ENCODE measurements around the gene PRKAA2. TPM values are rescaled to one million over a fixed set of nuclear protein-coding genes. Genes with fewer than 3 reads are reported as not detected.
A peak's percentile ranks its signal among the peaks of the same experiment; 100 is the strongest.
"Not testable (repeated sequence)": the region's sequence is repeated elsewhere in the genome, so short reads cannot be mapped to it uniquely, and the experiment has no call there.

The PRKAA2 gene
- 81.1 TPM for total RNA-seq

DNA sequence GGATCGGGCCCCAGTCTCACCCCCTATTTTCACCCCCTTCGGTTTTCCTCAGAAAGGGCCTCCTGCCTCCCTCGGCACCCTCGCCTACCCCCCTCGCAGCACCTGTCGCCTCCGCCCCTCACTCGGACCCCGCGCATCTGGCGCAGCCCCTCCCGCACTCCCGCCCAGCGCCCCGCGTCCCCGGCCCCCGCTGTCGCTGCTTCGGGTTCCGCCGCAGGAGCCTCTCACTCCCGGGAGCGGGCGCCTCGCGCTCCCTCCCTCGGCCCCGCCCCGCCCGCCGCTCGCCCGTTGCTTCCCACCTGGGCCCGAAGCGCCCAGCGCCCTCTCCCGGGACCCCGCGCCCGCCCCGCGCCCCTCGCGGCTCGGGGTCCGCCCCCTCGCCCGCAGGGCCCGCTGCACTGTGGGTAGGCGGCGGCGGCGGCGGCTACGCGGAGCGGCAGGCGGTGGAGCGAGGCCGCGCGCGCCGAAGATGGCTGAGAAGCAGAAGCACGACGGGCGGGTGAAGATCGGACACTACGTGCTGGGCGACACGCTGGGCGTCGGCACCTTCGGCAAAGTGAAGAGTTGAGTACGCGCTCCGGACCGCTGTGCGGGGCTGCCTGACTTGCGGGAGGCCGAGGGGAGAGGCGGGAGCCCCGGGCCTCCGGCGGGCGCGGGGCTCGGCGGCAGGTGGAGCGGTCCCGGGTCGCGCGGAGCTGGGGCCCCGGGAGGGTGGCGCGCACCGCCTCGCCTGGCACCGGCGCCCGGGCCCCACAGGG lies at the start of gene PRKAA2:
PRKAA2 (plus strand) TSS at position 396 of the 758 bp plus-strand sequence; CDS start at position 470, 74 bp downstream.
- DNase-seq: peak; percentile 70

GRCh38 chr1:56595397-56596191 lies 49.5 kb upstream of the PRKAA2 start:
- not testable (repeated sequence) for DNase-seq

- DNase-seq: not testable (repeated sequence)
Measured at GRCh38 chr1:56610097-56610496, 35.0 kb upstream of the PRKAA2 start.

- DNase-seq: not testable (repeated sequence)
Measured at GRCh38 chr1:56610770-56611169, 34.3 kb upstream of the PRKAA2 start.

GRCh38 chr1:56617141-56617540 lies 28.0 kb upstream of the PRKAA2 start:
- DNase-seq: no peak

DNA sequence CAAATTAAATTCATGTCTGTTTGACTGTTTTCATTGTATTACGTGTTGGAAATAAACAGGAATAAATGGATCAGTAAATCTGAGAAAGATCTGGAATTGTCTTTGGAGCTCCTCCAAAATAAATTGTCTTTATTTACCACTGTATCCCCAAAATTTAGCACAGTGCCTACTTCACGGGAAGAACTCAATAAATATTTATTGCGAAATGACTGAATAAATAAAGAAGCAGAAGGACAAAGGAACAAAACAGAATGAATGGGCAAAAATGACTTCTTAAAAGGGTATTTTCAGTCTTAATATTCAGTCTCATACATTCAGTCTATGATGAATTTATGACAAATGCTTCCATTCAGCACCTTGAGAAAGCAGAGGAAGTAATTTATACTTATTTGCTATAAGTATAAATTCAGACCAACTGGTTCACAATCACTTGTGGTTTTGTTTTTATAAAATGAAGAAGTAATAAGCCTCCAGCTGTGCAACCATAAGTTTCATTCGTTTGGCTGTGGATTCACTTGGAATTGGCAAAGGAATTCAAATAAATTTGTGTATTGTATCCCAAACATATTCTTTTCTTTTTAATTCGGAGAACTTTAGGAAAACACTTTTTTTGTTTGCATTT lies 19.2 kb upstream of the PRKAA2 start:
- no peak for DNase-seq

DNA sequence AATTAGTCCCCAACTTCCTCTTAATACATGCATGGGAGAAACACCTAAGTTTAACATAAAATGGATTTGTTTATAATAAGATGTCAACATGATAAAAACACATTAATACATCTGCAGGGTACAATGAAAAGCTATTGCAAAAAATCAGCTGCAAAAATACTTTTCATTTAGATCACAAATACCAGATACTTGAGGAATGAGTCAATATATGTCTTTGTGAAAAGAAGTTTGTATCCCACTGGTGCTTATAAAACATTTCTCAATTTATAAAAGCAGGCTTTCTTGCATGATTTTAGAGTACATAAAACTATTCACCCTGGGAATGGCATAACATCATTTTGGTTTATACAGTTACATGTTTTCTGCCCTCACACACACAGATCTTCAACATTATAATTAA lies 18.6 kb upstream of the PRKAA2 start:
- no peak for DNase-seq

DNA sequence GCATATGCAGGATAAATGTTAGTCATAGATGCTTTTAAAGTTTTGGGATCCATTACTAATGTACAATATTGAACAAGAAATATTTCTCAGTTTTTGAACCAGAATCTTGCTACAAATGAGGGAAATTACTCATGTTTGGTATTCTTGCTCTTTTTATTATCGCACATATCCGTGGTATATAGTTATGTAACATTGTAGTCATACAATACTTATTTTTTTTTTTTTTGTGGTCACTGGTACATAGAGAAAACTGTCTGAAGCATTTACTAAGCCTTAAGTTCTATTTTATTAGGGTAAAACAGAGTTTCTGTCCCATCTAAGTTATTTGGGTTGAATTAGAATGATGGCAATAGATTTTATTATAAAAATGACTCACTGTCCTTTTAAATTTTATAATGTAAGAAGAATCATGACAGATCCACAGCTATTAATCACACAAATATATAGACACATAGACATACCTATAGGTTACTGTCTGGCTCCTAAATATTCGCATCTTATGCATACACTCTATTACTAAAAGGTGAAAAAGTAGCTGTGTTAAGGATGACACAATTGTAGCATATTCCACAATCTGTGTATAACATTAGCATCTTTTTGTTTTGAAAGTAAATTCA lies 18.0 kb upstream of the PRKAA2 start:
- no peak for DNase-seq

DNA sequence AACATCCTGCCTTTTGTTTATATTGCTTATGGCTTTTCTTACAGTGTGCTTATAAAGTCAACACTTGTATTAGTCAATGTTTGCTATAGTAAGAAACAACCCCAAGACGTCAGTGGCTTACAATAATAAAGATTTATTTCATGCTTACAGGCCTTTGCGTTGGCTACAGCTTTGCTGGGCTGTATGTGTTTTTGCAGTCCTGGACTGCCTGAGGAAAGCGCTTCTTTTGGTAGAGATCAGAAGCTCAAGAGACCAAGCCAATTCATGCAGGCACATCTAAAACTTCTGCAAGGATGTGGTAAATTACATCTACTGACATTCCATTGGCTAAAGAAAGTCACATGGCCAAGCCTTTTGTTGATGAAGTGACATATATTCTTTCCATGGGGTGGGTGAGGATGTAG lies 17.5 kb upstream of the PRKAA2 start:
- DNase-seq: no peak

DNA sequence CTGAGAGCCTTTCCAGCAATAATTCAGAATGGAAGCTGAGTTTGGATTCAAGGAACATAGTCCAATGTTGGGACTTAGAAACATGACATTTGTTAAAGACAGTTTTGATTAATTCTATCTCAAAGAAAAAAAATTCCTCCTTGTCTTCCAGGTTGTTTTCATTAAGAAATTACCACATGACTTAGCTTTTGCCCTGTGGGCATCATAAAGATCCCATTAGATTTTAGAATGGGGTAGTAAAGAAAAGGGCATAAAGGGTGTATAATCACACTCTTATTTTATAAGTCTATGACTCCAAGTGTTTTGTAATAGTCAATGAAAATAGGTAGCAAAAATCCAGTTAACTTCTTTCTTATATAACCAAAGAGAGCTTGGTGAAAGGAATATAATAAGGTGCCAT lies 14.3 kb upstream of the PRKAA2 start:
- DNase-seq: no peak

DNA sequence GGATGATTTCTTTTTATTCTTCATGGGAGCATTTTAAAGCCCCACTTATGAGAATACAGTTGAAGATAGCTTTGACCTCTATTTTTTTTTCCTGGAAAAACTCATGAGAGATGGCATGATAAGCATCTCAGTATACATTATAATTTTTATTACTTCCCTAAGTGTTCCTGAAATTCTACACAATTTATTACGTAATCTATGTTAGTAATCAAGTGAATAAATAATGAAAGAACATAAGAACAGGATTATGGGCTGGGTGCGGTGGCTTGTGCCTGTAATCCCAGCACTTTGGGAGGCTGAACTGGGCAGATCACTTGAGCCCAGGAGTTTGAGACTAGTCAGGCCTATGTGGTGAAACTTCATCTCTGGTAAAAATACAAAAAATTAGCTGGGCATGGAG lies 13.2 kb upstream of the PRKAA2 start:
- DNase-seq: no peak

GRCh38 chr1:56634981-56635380 lies 10.1 kb upstream of the PRKAA2 start:
- no peak for DNase-seq

- no peak for DNase-seq
Measured at GRCh38 chr1:56638248-56638647, 6.9 kb upstream of the PRKAA2 start.

- no peak for DNase-seq
Measured at GRCh38 chr1:56639211-56639610, 5.9 kb upstream of the PRKAA2 start.

DNA sequence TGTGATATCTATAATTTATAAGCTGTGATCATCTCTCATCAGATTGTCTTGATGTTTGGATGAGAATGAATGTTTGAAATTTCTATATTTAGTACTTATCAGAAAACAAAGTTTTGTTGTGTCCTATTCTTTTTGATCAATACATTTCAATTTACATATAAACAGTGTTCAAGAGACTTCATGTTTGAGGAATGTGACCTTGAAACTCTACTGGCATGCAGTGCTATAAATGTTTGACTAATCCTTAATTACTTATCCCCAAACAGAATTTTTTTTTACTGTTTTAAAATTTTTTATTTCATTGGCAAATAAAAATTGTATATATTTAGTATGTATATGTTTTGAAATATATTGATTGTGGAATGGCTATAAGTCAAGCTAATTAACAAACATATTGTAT lies 1.5 kb upstream of the PRKAA2 start:
- no peak for DNase-seq

DNA sequence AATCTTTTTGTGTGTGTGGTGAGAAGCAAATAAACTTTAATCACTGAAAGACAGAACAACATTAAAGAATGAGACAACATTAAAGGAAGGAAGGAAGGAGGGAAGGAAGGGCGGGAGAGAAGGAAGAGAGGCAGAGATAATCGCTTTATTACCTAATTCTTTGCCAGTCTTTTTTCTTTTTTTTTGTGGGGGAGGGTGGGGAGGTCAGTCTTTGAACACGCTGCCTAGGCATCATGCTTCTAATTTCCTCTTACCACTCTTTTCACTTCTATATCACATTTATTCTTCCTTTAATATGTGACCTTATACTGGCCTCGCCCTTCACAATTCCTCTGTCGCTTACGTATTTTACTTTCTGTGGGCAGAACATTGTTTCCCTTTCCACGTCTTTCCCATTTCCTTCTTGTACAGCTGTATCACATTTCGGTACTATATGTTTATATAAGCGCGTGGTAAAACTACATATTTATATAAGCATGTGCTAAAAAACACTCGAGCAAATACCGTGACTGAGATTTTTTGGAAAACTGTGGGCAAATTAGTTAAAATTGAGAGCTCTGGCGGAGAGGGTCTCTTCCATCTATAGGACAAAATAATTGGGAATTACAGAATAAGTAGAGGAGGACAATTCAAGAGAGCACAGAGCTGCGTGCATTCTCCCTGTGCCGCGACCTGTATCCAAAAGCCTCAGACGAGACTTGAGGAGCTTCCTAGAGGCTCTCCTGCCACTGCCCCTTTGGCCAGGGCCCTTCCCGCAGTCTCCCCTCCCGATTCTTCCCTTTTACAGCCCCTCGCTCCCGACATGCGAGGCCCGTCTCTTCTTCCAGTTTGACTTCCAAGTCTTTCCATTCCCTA lies 823 bp upstream of the PRKAA2 start:
- DNase-seq: no peak

- peak; percentile 32 for DNase-seq
Measured at GRCh38 chr1:56645677-56646305, 677 bp downstream of the PRKAA2 start.

DNA sequence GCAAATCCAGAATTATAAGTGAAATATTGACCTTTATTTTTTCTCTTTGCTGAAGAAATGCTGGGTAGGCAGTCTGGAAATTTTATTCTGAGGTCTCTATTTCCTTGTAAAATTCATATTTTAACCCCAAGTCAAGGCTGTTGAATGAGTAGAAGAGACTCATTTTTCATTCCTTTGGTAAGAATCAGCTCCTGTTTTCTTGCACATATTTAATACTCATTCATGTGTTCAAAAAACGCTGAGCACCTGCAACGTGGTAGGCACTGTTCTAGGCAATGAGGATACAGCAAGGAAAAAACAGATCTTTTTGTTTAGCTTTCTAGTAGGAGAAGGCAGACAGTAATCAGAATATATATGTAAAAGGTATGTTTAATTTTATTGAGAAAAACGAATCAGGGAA lies 1.5 kb downstream of the PRKAA2 start:
- no peak for DNase-seq

- no peak for DNase-seq
Measured at GRCh38 chr1:56647106-56647505, 2.0 kb downstream of the PRKAA2 start.

DNA sequence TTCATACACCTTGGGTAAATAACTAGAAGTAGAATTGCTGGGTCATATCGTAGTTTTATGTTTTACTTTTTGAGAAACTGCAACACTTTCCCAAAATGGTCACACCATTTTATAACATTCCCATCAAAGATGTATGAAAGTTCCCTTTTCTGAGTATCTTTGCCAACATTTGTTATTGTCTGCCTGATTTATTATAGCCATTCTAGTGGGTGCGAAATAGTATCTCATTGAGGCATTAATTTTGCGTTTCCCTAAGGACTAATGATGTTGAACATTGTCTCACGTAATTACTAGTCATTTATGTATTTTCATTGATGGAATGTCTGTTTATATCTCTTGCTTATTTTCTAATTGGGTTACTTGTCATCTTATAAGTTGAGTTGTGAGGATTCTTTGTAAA lies 3.4 kb downstream of the PRKAA2 start:
- DNase-seq: no peak

All from tongue (tissue), 2 donors.